SHP77 (cell line): Measurements from ENCODE around the gene HCRTR1.
A peak's percentile ranks its signal among the peaks of the same experiment; 100 is the strongest.

Source experiments
- DNase-seq, 2 experiments: peaks; one replicate each; lab custom pipeline; 2025; lab: John Stamatoyannopoulos, UW

The HCRTR1 gene

DNA sequence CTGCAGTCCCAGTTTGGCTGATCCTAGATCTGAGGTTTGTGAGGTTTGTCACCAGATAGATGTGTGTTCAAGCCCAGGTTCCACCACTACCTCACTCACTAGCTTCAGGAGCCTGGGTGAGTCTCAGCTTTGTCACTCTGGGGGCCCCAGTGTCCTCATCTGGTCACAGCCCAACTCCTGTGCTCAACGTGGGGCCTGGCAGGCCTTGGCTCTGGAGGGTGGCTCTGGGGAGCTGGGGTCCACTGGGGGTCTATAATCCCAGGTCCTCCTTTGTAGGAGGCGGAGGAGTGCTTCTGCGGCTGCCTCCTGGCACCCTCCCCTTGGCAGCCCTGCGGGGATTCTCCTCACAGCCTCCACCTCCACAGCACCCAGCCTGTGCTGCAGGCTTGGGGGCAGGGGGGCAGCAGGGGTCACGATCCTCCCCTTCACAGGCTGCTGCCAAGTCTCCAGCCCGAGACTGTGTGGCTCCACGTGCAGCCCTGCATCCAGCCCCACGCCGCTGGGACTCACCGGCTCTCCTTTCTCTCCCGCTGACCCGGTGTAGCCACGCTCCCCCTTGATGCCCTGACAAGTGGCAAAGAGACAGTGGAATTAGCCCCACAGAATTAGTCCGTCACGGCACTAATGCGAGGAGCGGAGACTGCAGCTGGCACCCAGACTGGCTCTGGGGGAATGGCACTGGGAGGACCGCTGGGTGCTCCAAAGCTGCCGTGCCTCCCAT, 49.7 kb downstream of the HCRTR1 start:
- no peak for DNase-seq

DNA sequence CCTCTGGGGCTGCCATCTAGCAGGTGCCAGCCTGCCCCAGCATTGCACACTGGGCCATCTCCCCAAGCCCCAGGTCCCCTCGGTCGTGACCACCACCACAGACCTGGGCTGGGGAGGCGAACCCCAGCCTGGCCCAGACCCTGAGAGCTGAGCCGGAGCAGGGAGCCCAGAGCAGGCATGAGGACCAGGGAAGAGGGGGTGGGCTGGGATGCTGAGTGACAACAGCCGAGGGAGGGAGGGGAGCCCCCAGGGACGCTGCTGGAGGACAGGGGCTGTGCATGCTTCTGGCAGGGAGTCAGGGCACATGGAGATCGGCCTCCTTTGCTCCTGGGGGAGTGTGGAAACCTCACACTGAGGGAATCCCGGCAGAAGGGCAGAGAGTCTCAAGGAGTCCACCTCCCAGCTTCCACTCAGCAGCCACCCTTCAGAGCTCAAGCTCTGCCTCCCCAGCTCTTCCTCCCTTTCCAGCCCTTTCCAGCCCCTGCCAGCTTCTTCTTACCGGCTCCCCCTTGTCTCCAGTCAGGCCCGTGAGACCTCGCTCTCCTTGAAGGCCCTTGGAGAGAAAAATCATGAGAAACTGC, 50.9 kb downstream of the HCRTR1 start:
- DNase-seq, result no peak

DNA sequence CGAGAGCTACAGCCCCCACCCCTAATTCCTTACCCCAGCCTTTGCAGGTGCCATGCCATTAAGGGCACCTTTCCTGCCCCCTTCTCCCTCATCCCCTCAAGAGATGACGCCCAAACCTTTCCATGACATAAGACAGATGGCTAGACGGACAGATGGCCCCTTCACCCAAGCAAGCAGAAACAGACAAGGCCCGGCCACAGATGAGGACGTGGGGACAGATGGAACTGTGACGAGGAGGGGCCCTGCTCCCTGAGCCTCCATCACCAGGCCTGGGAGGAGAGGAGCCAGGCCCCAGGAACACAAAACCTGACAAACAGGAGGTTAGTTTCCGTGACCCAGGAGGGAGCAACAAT, 51.9 kb downstream of the HCRTR1 start:
- DNase-seq, result no peak

DNA sequence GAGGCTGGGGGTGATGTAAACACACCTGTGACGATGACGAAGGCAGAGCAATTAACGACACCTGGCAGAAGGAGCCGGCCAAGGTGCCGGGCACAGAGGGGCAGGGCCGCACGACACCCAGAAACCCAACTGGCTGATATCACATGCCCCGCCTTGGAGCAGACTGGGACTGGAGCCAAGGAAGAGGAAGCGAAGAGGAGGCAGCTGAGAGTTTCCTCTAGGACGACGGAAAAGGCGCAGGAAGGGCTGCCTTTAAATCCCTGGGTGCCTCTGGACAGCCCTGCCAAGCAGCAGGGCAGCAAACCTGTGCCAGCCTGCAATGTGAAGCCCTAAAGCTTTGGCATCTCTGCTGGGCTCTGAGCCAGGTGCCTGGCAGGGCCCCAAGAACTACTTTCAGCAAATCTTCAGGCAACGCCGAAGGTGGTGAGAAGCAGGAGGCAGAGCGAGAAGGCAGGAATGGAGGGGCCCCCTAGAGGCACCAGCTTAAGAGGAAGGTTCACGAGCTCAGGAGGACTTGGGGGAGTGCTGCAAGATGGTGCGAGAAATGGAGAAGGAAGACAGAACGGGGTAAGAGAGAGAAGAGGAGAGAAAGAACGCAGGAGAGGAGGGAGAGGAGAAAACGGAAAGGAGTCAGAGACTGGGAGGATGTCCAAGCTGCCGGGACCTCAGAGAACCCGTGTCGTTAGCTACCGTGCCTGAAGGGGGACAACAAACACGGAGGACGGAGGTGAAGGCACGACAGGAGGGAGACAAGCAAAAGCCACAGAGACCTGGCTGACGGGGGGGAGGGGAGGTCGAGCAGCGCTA, 52.5 kb downstream of the HCRTR1 start:
- peak; percentile 92 to 93 for DNase-seq

DNA sequence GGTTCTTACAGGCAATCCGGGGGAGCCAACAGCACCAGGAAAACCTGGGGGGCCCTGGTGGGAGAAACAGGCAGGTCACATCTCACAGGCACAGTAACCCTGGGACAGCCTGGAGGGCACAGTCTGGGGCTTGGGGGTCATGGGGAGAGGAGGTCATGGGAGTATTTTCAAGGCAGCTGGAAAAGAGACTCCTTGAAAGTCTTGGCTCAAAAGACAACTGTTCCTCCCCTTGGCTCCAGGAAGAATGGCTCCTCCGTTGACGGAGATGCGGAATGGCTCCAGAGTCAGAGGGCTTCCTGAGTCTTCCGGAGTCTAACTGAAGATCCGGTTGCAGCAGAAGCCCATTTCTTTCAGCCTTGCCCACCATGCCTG, 53.1 kb downstream of the HCRTR1 start:
- no peak for DNase-seq

DNA sequence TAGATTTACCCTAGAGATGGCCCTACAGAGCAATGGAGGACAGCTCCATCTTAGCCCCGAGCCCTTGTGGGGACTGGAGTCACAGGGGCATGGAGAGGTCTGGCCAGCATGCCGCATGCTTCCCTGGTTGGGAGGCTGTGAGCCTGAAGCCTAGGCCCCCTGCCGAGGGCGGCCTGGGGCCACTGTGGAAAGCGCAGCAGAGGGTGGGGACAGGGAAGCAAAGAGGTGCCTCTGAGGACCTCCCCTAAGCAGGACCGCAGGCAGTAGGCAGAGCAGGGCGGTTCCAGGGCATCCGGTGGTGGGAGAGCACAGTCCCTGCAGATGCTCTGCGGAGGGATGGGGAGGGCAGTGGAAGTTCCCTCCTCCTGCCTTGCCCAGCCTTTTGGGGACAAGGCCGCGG, 53.7 kb downstream of the HCRTR1 start:
- DNase-seq, result no peak

DNA sequence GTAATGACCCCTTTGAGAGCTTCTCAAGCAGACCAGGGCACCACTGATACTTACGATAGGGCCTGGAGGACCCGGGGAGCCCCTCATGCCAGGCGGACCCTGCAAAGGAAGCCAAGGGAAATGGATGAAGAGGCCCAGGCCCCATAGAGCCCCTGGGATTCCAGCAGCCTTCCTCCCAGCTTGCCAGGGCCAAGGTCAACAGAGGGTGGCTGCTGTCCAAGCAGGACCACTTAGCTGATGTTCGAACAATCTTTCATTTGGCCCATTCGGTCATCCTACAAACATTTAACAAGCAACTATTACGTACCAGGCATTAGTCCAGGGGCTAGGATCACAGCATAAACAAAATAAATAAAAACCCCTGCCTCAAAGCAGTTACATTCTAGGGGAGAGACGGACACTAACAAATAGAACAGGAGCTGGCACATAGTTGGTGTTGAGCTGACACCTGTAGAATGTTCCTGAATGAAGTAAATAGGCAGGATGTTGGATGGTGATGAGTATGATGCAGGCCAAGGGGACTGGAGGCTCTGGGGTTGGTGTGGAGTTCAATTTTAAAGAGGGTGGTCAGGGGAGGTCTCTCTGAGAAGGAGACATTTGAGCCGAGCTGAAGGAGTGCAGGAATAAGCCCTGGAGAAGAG, 54.2 kb downstream of the HCRTR1 start:
- no peak for DNase-seq

DNA sequence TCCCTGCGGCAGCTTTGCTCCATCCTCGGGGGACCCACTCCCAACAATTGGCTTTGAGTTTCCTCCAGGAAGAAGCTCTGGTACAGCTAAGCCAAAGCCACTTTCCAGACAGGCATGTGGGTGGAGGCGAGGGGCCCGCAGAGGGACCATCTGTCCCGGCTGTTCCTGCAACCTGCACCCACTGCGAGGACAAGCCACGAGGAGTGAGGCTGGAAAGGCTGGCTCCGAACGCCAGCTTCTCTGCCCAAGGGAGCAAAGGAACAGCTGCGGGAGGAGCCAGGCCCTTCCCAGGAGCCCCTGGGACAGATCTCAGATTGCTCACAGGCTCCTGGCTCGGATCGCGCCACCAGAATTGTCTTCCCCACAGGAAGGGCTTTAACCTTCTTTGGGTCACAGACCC, 55.5 kb downstream of the HCRTR1 start:
- DNase-seq, result peak; percentile 11 to 19

DNA sequence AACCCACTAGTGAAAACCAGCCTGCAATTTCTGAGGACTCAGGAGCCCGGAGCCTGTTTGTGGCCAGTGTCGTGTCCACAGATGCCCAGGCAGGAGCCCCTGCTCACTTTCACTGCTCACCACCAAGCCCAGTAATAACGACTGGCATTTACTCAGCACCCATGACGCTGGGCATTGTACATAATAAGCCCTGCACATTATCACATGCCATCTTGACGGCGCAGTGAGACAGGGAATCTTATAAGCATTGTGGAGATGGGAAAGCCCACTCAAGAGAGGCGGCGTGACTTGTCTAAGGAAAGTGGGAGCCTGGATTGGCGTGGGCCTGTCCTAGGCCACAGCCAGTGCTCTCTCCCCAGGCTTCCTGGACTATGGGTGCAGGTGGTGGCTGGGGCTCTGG, 55.9 kb downstream of the HCRTR1 start:
- no peak for DNase-seq

DNA sequence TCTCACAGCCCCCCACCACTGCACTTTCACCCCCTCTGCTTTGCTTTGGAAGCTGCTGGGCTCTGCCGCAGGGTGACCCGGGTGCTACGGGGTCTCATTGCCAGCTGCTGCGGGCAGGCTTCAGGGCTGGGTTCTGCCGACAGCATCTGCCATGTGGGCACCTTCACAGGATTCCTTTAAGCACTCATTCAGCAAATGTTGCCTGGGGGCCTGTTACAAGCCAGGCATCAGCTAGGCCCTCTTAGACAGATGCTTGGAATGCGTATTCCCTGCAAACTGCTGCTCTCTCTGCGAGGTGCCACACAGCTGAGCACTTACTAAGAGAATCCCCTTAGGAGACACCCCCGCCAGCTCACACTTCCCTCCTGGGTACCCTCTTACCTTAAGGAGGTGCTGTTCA, 57.1 kb downstream of the HCRTR1 start:
- no peak for DNase-seq

DNA sequence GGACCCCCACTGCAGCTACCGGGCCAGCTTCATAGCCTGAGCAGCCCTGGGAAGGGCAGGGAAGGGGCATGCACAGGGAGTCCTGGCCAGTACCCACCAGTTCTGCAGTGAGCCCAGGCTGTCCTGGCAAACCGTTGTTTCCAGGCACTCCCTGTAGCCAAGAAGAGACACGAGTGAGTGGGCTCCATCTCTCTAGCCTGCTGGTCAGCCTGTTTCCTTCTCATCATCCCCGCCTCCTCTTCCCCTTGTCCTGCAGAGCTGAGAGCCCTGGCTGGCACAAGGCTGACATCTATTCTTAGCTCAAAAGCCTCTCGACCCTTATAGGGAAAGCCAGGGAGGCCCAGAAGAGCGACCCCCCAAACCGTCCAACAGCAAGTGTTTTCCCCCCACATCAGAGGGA, 57.7 kb downstream of the HCRTR1 start:
- no peak for DNase-seq

DNA sequence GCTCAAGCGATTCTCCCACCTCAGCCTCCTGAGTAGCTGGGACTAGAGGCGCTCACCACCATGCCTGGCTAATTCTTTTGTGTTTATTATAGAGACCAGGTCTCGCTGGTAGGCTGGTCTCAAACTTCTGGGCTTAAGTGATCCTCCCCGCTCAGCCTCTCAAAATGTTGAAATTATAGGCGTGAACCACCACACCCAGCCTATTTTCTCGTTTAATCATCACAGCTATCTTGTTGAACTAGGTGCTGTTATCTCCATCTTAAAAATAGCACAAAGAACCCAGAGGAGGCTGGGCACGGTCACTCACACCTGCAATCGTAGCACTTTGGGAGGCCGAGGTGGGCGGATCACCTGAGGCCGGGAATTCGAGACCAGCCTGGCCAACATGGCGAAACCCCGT, 58.3 kb downstream of the HCRTR1 start:
- no peak for DNase-seq
